GM18868 (cell line): ENCODE results near the gene SLC35B1.
A peak's percentile ranks its signal among the peaks of the same experiment; 100 is the strongest.

Experiments used
- ATAC-seq: cut with Tn5 transposase; IDR thresholded peaks from one replicate; pipeline ENCODE4 v1.9.1; 2021; ENCODE audit warnings: mild to moderate bottlenecking, moderate library complexity; ENCODE audit not compliant: unreplicated experiment

Gene SLC35B1, protein sequence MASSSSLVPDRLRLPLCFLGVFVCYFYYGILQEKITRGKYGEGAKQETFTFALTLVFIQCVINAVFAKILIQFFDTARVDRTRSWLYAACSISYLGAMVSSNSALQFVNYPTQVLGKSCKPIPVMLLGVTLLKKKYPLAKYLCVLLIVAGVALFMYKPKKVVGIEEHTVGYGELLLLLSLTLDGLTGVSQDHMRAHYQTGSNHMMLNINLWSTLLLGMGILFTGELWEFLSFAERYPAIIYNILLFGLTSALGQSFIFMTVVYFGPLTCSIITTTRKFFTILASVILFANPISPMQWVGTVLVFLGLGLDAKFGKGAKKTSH

DNA sequence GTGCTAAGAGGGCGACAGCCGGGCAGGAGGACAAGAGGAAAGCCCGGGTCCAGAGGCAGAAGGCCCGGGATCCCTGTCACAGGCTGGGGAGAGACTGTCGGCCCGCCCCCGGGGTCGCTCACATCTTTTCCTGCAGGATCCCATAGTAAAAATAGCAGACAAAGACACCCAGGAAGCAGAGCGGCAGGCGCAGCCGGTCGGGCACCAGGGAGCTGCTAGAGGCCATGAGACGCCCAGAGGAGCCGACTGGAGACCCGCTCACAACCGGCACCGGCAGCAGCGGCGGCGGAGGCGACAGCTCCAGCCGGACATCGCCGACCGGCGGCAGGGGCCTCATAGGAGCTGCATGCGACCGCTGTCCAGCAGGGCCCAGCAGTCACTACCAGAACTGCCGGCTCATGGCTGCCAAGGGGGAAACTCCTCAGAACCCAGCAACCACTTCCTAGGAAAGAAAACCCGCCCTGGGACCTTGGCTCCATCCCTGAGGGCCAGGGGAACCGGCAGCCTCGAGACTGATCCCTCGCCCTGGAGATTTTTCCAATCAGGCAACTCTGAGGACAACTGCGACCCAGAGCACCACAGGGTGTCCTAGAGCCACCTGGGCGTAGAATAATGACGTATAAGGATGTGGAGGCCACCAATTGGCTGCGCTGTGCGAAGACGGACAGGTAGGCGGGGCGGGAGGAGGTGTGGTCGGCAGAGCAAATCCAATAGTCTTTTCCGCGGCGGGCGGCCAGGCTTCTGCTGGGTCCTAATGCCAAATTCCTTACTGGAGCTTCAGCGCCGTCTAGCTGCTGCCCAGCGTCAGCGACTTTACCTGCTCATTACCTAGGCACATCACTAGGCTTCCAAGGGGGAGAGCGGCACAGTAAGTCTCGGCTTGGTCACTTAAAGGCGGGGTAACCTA, at the start of gene SLC35B1:
TSS of gene SLC35B1 (minus strand) at position 357 of the 907 bp plus-strand sequence. CDS start at position 226, 131 bp downstream.
- peak; percentile 88 for ATAC-seq

- no peak for ATAC-seq
Measured at GRCh38 chr17:49757151-49757777, 49.5 kb upstream of the SLC35B1 start.

- ATAC-seq = no peak
Measured at GRCh38 chr17:49756323-49757150, 48.8 kb upstream of the SLC35B1 start.

GRCh38 chr17:49755663-49756283, 48.0 kb upstream of the SLC35B1 start:
- no peak for ATAC-seq

DNA sequence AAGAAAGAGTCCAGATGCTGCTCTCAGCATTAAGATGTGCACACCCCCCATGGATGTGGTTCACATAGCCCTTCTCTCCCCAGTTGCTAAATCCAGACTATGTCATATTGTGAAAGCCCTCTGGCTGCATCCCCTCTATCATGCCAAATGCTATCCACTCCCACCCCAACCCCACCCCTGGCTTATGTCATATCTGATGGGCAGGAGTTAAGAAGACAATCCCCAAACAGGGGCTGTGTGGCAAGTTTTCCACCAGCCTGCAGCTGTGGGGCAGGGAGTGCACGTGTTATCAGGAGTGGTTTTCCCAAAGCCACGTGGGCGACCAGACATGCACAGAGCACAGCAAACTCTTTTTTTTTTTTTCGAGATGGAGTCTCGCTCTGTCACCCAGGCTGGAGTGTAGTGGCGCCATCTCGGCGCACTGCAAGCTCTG, 46.2 kb upstream of the SLC35B1 start:
- ATAC-seq = no peak

DNA sequence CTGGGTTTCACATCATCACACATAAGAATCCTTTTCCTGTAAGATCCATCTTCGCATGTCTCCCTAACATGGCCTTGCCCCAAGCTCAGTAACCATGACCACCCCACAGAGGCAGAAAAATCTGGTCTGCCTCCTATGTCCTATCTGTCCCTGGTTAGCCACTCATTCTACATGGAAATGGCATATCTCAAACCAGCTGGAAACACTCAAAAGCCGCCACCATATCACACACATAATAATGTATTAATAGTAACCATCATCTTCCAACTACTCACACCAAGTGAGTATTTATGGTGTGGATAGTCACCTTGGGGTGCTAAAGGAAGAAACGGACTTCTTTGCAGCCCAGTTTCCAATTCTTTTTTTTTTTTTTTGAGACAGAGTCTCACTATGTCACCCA, 44.7 kb upstream of the SLC35B1 start:
- ATAC-seq = no peak

GRCh38 chr17:49749730-49750129, 42.0 kb upstream of the SLC35B1 start:
- no peak for ATAC-seq

DNA sequence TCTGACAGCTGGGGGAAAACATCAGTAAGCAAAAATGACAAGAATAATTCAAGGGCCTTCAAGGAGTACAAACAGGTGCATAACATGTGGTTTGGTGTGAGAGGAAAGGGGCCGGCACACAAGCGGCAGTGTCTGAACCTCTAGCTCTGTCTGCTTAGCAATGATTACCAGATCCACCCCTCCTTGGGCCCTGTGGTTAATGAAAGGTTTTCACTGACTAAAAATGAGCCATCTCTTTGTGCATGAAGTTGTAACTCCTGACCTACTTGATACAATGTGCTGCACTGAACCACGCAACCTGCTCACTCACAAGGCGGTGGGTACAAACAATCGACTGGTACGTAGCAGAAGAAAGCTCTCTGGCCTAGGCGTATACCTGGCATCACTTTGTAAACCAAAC, 41.0 kb upstream of the SLC35B1 start:
- ATAC-seq = peak; percentile 80

DNA sequence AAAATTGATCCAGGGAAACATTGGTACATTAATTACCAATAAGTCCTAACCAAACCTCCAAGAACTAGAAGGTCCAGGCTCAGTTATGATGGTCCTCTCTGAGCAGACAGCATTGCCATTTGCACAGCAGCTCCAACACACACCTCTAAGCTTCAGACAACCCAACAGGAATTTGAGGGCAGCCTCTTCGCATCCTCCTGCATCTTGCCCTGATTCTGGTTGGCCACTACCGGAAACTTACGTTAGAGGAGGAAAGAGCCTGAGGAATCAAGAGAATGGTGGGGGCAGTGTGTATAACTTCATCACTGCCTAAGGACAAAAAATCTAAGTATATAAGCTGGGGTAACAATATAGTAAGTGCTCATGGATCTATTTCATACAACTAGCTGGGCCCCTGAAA, 40.5 kb upstream of the SLC35B1 start:
- no peak for ATAC-seq

DNA sequence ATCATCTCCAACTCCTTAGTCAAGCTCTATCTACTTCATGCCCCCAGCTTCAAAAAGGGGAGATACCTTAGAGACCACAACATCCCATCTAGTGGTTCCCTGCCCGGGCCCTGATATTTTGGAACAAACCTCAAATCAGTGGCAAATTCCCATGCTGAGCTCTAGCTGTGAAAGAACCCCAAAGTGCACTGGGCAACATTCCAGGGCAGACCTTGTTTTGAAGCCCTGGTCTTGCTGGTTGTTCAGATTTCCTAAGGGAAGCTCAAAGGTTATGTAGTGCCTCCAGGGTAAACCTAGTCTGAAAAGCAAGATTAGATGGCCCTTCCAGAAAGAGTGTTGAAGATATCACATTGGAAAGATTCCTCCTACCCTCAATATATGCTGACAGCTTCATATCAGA, 39.9 kb upstream of the SLC35B1 start:
- ATAC-seq = no peak

GRCh38 chr17:49746791-49747490, 39.2 kb upstream of the SLC35B1 start:
- ATAC-seq = peak; percentile 59

GRCh38 chr17:49745175-49746139, 37.7 kb upstream of the SLC35B1 start:
- no peak for ATAC-seq

GRCh38 chr17:49742166-49742638, 34.4 kb upstream of the SLC35B1 start:
- ATAC-seq = no peak

GRCh38 chr17:49741692-49742076, 33.9 kb upstream of the SLC35B1 start:
- no peak for ATAC-seq

DNA sequence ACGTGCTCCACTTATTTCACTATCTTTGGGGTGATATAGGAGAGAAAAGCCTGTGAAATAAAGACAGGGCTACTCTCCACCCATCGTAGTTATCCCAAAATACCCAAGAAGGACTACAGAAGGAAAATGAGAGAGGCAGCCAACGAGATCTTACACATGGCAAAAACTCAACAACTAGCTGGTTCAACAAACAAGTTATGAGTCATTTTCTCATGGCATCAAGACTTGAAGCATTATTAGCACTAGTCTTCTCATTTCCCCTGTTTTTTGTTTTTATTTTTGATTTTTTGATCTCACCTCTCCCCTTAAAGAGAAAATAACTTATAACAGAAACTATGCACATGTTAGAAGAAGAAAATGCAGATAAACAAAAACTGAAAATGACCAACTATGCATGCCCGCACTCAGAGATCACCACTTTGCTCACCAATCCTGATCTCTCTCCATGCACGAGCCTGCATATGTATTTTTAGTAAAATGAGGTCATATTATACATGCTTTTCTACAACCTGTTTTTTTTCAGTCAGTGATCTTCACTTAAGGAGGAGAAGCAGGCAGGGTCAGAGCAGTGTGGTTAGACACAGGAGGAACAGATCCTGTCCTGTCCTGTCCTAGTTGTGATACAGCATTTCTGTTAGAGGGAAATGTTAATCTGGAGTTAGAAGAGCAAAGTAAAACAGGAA, 33.4 kb upstream of the SLC35B1 start:
- ATAC-seq = peak; percentile 44

DNA sequence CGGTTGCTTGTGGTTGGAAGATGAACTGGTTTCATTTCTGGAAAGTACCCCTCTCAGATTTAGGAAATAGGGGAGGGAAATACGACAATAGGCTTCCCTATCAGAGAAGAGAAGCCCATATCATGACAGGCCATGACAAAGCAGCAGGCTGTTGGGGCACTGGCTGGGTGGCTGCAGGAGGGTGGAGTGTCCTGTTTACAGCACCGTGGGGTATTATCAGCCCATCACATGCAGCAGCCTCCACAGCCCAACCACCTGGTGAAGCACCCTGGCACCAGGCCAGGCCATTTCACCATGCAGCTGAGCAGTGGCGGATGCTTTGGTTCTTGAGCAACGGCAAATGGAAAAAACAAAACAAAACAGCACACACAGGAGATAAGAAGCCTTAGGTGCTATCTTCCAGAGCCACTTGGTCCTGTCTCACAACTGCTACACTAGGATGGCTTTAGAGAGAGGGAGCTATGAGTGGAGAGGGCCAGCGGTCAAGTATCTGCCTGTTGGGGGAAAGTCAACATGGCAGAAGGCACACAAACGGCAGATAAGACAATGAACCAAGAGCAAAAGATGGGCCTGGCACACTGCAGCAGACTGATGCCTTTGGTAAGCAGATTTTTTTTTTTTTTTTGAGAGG, 32.0 kb upstream of the SLC35B1 start:
- peak; percentile 57 for ATAC-seq

DNA sequence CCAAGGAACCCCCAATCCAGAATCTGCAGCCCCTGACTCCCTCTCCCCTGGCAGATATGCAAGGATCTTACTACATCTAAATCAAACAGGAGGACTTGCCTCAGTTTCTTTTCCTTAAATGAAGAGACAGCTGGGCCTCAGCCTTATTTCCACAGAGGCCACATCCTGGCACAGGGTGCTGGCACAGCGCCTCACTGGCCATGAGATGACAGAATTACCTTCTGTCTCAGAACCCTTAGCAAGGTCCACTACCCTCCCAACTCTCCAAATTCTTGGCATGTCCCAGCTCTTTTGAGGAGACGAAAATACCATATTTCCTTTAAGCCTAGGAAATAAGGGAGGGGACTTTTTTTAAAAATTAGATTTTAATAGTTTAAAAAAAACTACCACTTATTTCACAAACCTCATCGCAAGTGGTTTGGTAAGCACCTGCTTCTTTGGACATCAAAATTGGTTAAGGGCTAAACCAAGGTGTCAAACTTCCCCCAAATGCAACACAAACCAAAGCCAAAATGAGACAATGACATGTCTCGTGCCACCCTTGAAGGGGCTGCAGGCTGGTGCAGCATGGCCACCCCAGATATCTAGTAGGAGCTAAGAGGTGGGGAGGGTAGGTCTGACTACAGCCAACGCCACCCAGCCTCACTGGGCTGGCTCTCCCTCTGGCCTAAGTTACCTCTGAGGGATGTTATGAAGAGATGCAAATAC, 30.8 kb upstream of the SLC35B1 start:
- no peak for ATAC-seq
